Spleen (tissue), 11 donors: ENCODE measurements around the gene FNDC3A. TPM values are rescaled to one million over a fixed set of nuclear protein-coding genes. Genes with fewer than 3 reads are reported as not detected.

Experiments
- DNase-seq: peaks from one replicate; pipeline ENCODE4 v3.0.0-alpha.2; 2020
- H3K27ac ChIP-seq, 8 donors: fragments of 200-600 bp; sonication (generic) in 7 of 8; 1 replicate in 4 of 8; 2 replicates in 4 of 8; pipeline versions ENCODE4 v1.5.0 to v1.8.0; 2016 to 2021; ENCODE audit warnings: inconsistent platforms in 4 of 8, mild to moderate bottlenecking in 4 of 8, moderate library complexity in 1 of 8
- H3K27me3 ChIP-seq, 7 donors: fragments of 200-600 bp; sonication (generic) in 6 of 7; replicated peaks in 1 of 7; 1 replicate in 4 of 7; 2 replicates in 3 of 7; pipeline versions ENCODE4 v1.5.0 to v1.8.0; 2016 to 2021; ENCODE audit warnings: inconsistent platforms in 3 of 7, mild to moderate bottlenecking in 1 of 7
- H3K36me3 ChIP-seq, 6 donors: fragments of 200-600 bp; sonication (generic) in 5 of 6; 1 replicate in 4 of 6; 2 replicates in 2 of 6; pipeline versions ENCODE4 v1.5.0 to v1.8.0; 2016 to 2021; ENCODE audit warnings: inconsistent platforms in 2 of 6
- H3K4me1 ChIP-seq, 6 donors: fragments of 200-600 bp; sonication (generic) in 5 of 6; 1 replicate in 3 of 6; 2 replicates in 3 of 6; pipeline versions ENCODE4 v1.5.0 to v1.8.0; 2016 to 2021; ENCODE audit warnings: inconsistent platforms in 3 of 6
- H3K4me3 ChIP-seq, 8 donors: fragments of 200-600 bp; sonication (generic) in 7 of 8; 1 replicate in 4 of 8; 2 replicates in 4 of 8; pipeline versions ENCODE4 v1.5.0 to v1.8.0; 2016 to 2021; ENCODE audit warnings: inconsistent platforms in 4 of 8, mild to moderate bottlenecking in 4 of 8, moderate library complexity in 2 of 8
- H3K9me3 ChIP-seq, 8 donors: fragments of 200-600 bp; sonication (generic) in 7 of 8; 1 replicate in 4 of 8; 2 replicates in 4 of 8; pipeline versions ENCODE4 v1.5.0 to v1.8.0; 2016 to 2021; ENCODE audit warnings: inconsistent platforms in 4 of 8
- CTCF ChIP-seq, 11 experiments: fragments of 200-600 bp in 7 of 11; fragments of 450-650 bp in 4 of 11; sonication (generic) in 4 of 11; IDR thresholded peaks in 8 of 11; conservative IDR thresholded peaks in 3 of 11; 1 replicate in 7 of 11; 2 replicates in 4 of 11; pipeline versions ENCODE4 v1.4.0 to v1.8.0; 2016 to 2021; ENCODE audit warnings: antibody characterized with exemption in 11 of 11, inconsistent platforms in 4 of 11, mild to moderate bottlenecking in 1 of 11
- POLR2A ChIP-seq, 3 donors: fragments of 450-650 bp; IDR thresholded peaks; one replicate each; pipeline ENCODE4 v1.5.1; 2017; ENCODE audit warnings: antibody characterized with exemption in 3 of 3, mild to moderate bottlenecking in 1 of 3
- POLR2AphosphoS5 ChIP-seq, 3 donors: sonication (generic); formaldehyde crosslinking; IDR thresholded peaks; one replicate each; pipeline ENCODE4 v1.5.1; 2017; ENCODE audit warnings: antibody characterized with exemption in 3 of 3
- WGBS, 5 donors: extraction: QIAGEN DNeasy Blood & Tissue Kit in 3 of 5; methylation state at CpG; one replicate each; pipeline versions ENCODE4 v1.1.5 to v1.1.7; 2013 to 2018; 5-methylcytosine and 5-hydroxymethylcytosine counted together
- intact Hi-C: fragments of 100-400 bp; cut with DNase I; formaldehyde crosslinking; loops from one replicate; pipeline ENCODE4 v1.15.0; 2023; ENCODE audit warnings: low total_unique reads
- polyA plus RNA-seq, 3 donors: library from polyadenylated mRNA; stranded (reverse); fragments of 200-250 nt; gene quantifications; one replicate each; pipeline ENCODE4 v1.2.1, GENCODE V29; 2013
- total RNA-seq, 7 donors: library from RNA; depleted of rRNA in 3 of 7; stranded (reverse); fragments of >200 nt in 3 of 7; fragmentation: NEBNext Ultra II Directional in 4 of 7; extraction: Animal tissue kit (Norgen Biotek cat#: 25700) in 4 of 7; gene quantifications; one replicate each; pipeline versions ENCODE4 v1.1.0 to v1.2.1, GENCODE V29; 2016 to 2021
- donor health status: healthy with polysubstance abuse.
- donor health status: DM: no; HTN: no; CAD: no; lungs with moderate emphysema.
- donor health status: DM: no; HTN: no; CAD: no.
- donor health status: Bipolar disorder and iron deficiency.
- donor health status: healthy.
- donor health status: DM: no; HTN: no; CAD: no.
- donor health status: DM: yes; HTN: yes; CAD: no.

Gene FNDC3A
- total and polyA plus RNA-seq, 10 donors: 11.2 to 83.7 (median 53.8) TPM

GRCh38 chr13:49247643-49248621 is 272.2 kb downstream of the FNDC3A start, which contains the start of gene CDADC1:
TSS of gene CDADC1 (plus strand) at chr13:49247925. CDS start at chr13:49248038, 113 bp downstream.
- peak; percentile 99 for DNase-seq
- Histone ChIP-seq H3K9me3 (peaks cover 0 to under 1% (median 0%) of the 10 kb centered on the region in 8 donors), H3K27me3 (no peaks in the 10 kb centered on the region), H3K27ac (peak within 1 kb of the TSS; percentile 84 to 99 (median 95)), H3K4me1 (peaks cover 8 to 58% (median 45%) of the 10 kb centered on the region in 6 donors), H3K4me3 (peak within 1 kb of the TSS; percentile 70 to 89 (median 82)), H3K36me3 (peaks cover 0 to 14% (median 0%) of the 10 kb centered on the region in 6 donors)
- intact Hi-C loops: no loop called here
- peak; percentile 56 to 86 (median 73) for TF ChIP-seq POLR2A (IDR thresholded peaks at IDR 0.05)
- TF ChIP-seq CTCF (IDR thresholded peaks at IDR 0.05 in 8 of 11, conservative IDR thresholded peaks at IDR 0.05 in 3 of 11): peak in 2 of 11 experiments; percentile 17 to 27
- peak; percentile 98 for TF ChIP-seq POLR2AphosphoS5 (IDR thresholded peaks at IDR 0.05)
- 0 to 1% (median 0%) methylated on average over 41 to 56 of the region's 56 CpGs for WGBS, 5 donors

- Histone ChIP-seq H3K9me3 (no peaks in the 10 kb centered on the region), H3K27me3 (no peaks in the 10 kb centered on the region), H3K4me1 (peaks cover 8 to 65% (median 49%) of the 10 kb centered on the region in 6 donors), H3K36me3 (peaks cover 0 to 18% (median 0%) of the 10 kb centered on the region in 6 donors), H3K27ac (peak overlapping the region; percentile 84 to 99 (median 95)), H3K4me3 (peak overlapping the region; percentile 70 to 89 (median 82))
- no peak for DNase-seq
- intact Hi-C loops: no loop called here
- WGBS, 5 donors: 6 to 9% (median 7%) methylated on average over 6 of the region's 6 CpGs
- no peak for TF ChIP-seq CTCF (IDR thresholded peaks at IDR 0.05 in 8 of 11, conservative IDR thresholded peaks at IDR 0.05 in 3 of 11)
- TF ChIP-seq POLR2AphosphoS5 (IDR thresholded peaks at IDR 0.05): no peak
- no peak for TF ChIP-seq POLR2A (IDR thresholded peaks at IDR 0.05)
Measured at GRCh38 chr13:49248622-49249002, 272.9 kb downstream of the FNDC3A start.

- 38 to 65% (median 53%) methylated on average over 5 of the region's 5 CpGs for WGBS, 5 donors
- intact Hi-C loops: no loop called here
- Histone ChIP-seq H3K27me3 (no peaks in the 10 kb centered on the region), H3K4me3 (no peak overlapping the region), H3K4me1 (peaks cover 8 to 71% (median 53%) of the 10 kb centered on the region in 6 donors), H3K27ac (peak overlapping the region in 2 of 8 donors; percentile 13 to 21), H3K9me3 (no peaks in the 10 kb centered on the region), H3K36me3 (peaks cover 0 to 45% (median 5%) of the 10 kb centered on the region in 6 donors)
- no peak for DNase-seq
- TF ChIP-seq POLR2A (IDR thresholded peaks at IDR 0.05) (no peak), CTCF (IDR thresholded peaks at IDR 0.05 in 8 of 11, conservative IDR thresholded peaks at IDR 0.05 in 3 of 11) (no peak), POLR2AphosphoS5 (IDR thresholded peaks at IDR 0.05) (no peak)
Measured at GRCh38 chr13:49251326-49251725, 275.6 kb downstream of the FNDC3A start.

- WGBS, 5 donors: 59 to 100% (median 77%) methylated on average over 1 of the region's 1 CpG
- Histone ChIP-seq H3K4me1 (peaks cover 6 to 74% (median 56%) of the 10 kb centered on the region in 6 donors), H3K27ac (peak overlapping the region in 2 of 8 donors; percentile 5 to 37), H3K27me3 (no peaks in the 10 kb centered on the region), H3K9me3 (no peaks in the 10 kb centered on the region), H3K36me3 (peaks cover 0 to 53% (median 5%) of the 10 kb centered on the region in 6 donors), H3K4me3 (no peak overlapping the region)
- intact Hi-C loops: no loop called here
- TF ChIP-seq CTCF (IDR thresholded peaks at IDR 0.05 in 8 of 11, conservative IDR thresholded peaks at IDR 0.05 in 3 of 11): no peak
- TF ChIP-seq POLR2AphosphoS5 (IDR thresholded peaks at IDR 0.05): no peak
- TF ChIP-seq POLR2A (IDR thresholded peaks at IDR 0.05): no peak
- DNase-seq: no peak
Measured at GRCh38 chr13:49253310-49253709, 277.6 kb downstream of the FNDC3A start.
